ENCODE measurements around the gene ALDH1A1. TPM values are rescaled to one million over a fixed set of nuclear protein-coding genes. Genes with fewer than 3 reads are reported as not detected.

Gene ALDH1A1
- total and polyA plus RNA-seq, 2 experiments from 2014 or later, result not detected

DNA sequence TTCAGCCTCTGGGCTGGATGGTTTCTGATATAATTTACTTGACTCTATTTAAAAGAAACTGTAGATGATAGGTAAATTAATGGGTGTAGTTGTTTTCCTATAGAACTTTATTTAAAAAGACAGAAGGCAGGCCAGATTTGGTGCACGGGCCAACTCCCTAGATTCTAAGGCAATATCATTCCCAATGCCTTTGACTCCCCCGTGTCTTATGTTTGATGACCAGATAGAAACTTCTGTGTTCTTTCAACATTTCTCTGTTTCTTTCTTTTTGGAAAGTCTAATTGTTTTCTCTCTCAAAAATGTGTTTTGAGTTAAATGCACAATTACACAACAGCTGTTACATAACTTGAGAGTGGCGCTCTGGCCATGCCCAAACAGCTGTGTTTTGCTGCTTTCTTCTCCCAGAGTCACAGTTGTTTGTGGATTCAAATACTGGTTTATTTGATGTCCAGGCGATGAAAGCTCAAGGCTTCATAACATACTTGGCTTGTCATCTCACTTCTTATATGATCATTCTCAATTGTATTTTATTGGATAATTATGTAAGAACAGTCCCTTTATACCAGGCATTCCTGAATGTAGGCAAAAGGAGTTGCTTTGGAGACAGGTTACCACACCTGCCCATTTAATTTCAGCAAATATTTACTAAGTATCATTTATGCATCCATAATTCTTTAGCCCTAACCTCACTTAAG is 1.7 kb upstream of the ALDH1A1 start:
- no peaks in the 10 kb centered on the region for H3K36me3 ChIP-seq (ENCODE audit: low read depth)
- H3K4me3 ChIP-seq, result no peak overlapping the region
- WGBS, 2 experiments (ENCODE audit: low coverage in 1 of 2, low lambda C conversion rate in 2 of 2, missing lambda C conversion rate in 2 of 2), result 8 to 9% methylated on average over 4 of the region's 4 CpGs
- in situ Hi-C loops (cut with MboI), result no loop called here
- DNase-seq, result peak; percentile 55
- H3K27ac ChIP-seq, result no peak overlapping the region
- H3K79me2 ChIP-seq (ENCODE audit: insufficient read depth), result no peaks in the 10 kb centered on the region
- H3K4me1 ChIP-seq (ENCODE audit: insufficient read depth), result no peaks in the 10 kb centered on the region
- H2AFZ ChIP-seq, result no peak overlapping the region
- H4K20me1 ChIP-seq (ENCODE audit: insufficient read depth), result no peaks in the 10 kb centered on the region
- no peak overlapping the region for H3K9ac ChIP-seq
- no peaks in the 10 kb centered on the region for H3K9me2 ChIP-seq (ENCODE audit: insufficient read depth)
- H3F3A ChIP-seq (ENCODE audit: insufficient read depth), result no peaks in the 10 kb centered on the region
- H3K9me3 ChIP-seq (ENCODE audit: low read depth), result no peaks in the 10 kb centered on the region
- peaks cover 4% of the 10 kb centered on the region; the same call in 1 of the 2 replicates for H3K27me3 ChIP-seq (replicated peaks; ENCODE audit: insufficient read depth)
- no peak for TF ChIP-seq EZH2 (IDR thresholded peaks at IDR 0.05; ENCODE audit: insufficient read depth, poor library complexity, severe bottlenecking)
- no peak for TF ChIP-seq EZH2phosphoT487 (IDR thresholded peaks at IDR 0.05; ENCODE audit: insufficient read depth, low read depth)
- no peak overlapping the region for H3K4me2 ChIP-seq (ENCODE audit: unreplicated experiment)

DNA sequence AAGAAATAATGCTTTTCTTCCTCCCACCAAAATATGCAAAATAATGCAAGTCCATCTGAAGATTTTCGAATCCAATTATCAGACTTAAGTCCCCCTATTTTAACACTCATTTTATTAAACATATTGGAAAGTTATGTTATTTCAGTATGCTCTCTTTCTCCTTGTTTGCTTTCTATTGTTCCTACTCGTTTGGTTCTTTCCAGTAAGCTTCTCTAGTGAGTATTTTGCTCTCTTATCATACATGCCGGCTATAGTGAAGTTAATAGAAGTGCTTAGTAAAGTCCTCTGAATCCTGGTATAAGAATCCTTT is 517 bp downstream of the ALDH1A1 start:
- H3K4me1 ChIP-seq (ENCODE audit: insufficient read depth), result no peaks in the 10 kb centered on the region
- no peaks in the 10 kb centered on the region for H4K20me1 ChIP-seq (ENCODE audit: insufficient read depth)
- no peaks in the 10 kb centered on the region for H3K79me2 ChIP-seq (ENCODE audit: insufficient read depth)
- no peaks in the 10 kb centered on the region for H3K9me3 ChIP-seq (ENCODE audit: low read depth)
- H2AFZ ChIP-seq, result no peak overlapping the region
- in situ Hi-C loops (cut with MboI), result no loop called here
- TF ChIP-seq EZH2 (IDR thresholded peaks at IDR 0.05; ENCODE audit: insufficient read depth, poor library complexity, severe bottlenecking) (no peak), EZH2phosphoT487 (IDR thresholded peaks at IDR 0.05; ENCODE audit: insufficient read depth, low read depth) (no peak)
- WGBS, 2 experiments (ENCODE audit: low coverage in 1 of 2, low lambda C conversion rate in 2 of 2, missing lambda C conversion rate in 2 of 2), result 42 to 49% methylated on average over 3 of the region's 3 CpGs
- H3K9ac ChIP-seq, result no peak overlapping the region
- no peaks in the 10 kb centered on the region for H3K36me3 ChIP-seq (ENCODE audit: low read depth)
- no peaks in the 10 kb centered on the region for H3K9me2 ChIP-seq (ENCODE audit: insufficient read depth)
- peaks cover 16% of the 10 kb centered on the region; the same call in 1 of the 2 replicates for H3K27me3 ChIP-seq (replicated peaks; ENCODE audit: insufficient read depth)
- no peak overlapping the region for H3K27ac ChIP-seq
- DNase-seq, result no peak
- no peaks in the 10 kb centered on the region for H3F3A ChIP-seq (ENCODE audit: insufficient read depth)
- H3K4me3 ChIP-seq, result no peak overlapping the region
- H3K4me2 ChIP-seq (ENCODE audit: unreplicated experiment), result no peak overlapping the region

DNA sequence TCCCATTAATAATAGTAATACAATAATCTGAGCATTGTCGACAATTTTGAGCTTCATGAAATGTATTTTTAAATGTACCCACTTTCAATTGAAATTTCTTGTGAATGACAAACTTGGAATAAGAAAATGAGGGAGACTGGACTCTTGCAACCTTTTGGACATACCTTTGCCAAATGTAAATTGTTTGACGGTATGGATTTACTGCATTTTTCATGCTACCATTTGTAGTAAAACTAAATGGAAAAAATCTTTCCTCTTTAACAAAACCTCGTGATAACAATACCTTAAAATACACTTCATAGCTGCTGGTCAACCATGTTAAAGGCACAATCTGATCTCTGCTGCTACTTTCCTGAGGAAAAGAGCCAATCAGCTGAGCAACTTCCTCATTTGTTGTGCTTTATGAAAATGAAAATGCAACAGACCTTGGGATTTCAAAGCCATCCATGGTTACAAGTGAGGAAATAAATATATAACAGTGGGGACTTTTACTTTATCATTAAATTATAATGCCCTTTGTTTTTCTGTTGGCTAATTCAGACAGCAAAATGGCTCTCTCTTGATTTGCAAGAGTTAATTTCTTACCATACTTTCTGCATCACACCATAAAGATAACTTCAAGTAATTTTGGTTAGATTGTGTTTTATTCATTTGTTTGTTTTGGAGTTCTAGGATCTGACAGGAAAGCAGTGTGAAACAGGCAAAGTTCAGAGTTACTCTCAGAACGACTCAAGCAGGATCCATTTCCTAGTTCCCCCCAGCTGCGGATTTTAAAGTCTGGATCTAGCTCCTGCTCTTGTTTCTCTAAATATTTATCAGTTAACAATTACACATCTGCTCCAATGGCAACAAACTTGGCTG is 1.1 kb downstream of the ALDH1A1 start:
- WGBS, 2 experiments (ENCODE audit: low coverage in 1 of 2, low lambda C conversion rate in 2 of 2, missing lambda C conversion rate in 2 of 2), result 39 to 44% methylated on average over 5 of the region's 5 CpGs

DNA sequence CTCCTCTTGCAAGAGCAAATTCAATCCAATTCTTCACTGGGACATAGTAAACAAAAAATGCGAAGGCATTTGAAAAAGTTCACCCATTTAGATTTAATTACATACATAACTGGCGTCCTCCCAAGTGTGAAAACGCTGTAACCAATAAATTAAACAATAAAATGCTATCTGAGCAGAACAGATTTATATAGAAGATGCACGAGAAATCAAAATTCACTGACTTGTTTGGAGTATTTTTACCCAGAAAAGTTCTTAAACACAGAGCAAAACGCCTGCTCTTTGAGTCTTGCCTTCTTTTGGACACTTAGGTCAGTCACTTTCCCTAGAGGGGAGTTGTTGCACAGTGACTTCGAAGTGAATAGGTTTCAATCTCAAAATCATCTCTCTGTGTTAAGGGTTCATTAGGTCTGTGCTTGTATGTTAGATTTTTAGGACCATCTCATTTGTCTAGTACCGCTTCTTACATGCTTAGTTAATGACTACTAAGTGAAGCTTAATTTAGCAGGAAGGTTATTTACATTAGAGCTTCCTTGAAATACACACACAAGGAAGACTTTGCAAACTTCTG is 1.9 kb downstream of the ALDH1A1 start:
- no peaks in the 10 kb centered on the region for H3F3A ChIP-seq (ENCODE audit: insufficient read depth)
- TF ChIP-seq EZH2 (IDR thresholded peaks at IDR 0.05; ENCODE audit: insufficient read depth, poor library complexity, severe bottlenecking), result no peak
- TF ChIP-seq EZH2phosphoT487 (IDR thresholded peaks at IDR 0.05; ENCODE audit: insufficient read depth, low read depth), result no peak
- no peaks in the 10 kb centered on the region for H4K20me1 ChIP-seq (ENCODE audit: insufficient read depth)
- no peak overlapping the region for H3K27ac ChIP-seq
- no peaks in the 10 kb centered on the region for H3K4me1 ChIP-seq (ENCODE audit: insufficient read depth)
- H3K4me3 ChIP-seq, result no peak overlapping the region
- no peak overlapping the region for H3K9ac ChIP-seq
- in situ Hi-C loops (cut with MboI), result no loop called here
- no peaks in the 10 kb centered on the region for H3K9me3 ChIP-seq (ENCODE audit: low read depth)
- H3K36me3 ChIP-seq (ENCODE audit: low read depth), result no peaks in the 10 kb centered on the region
- no peak overlapping the region for H2AFZ ChIP-seq
- H3K27me3 ChIP-seq (replicated peaks; ENCODE audit: insufficient read depth), result peaks cover 28% of the 10 kb centered on the region; the same call in 1 of the 2 replicates
- no peak for DNase-seq
- WGBS, 2 experiments (ENCODE audit: low coverage in 1 of 2, low lambda C conversion rate in 2 of 2, missing lambda C conversion rate in 2 of 2), result 62 to 66% methylated on average over 7 of the region's 7 CpGs
- H3K79me2 ChIP-seq (ENCODE audit: insufficient read depth), result no peaks in the 10 kb centered on the region
- H3K4me2 ChIP-seq (ENCODE audit: unreplicated experiment), result no peak overlapping the region
- H3K9me2 ChIP-seq (ENCODE audit: insufficient read depth), result no peaks in the 10 kb centered on the region

More for the DNA sequence above, 1.1 kb downstream of the ALDH1A1 start:
- Histone ChIP-seq H2AFZ (0 out of 2 replicates have a peak overlapping the region, but pooled peaks have one; percentile 4), H3K4me2 (ENCODE audit: unreplicated experiment) (no peak overlapping the region), H3K4me3 (no peak overlapping the region), H4K20me1 (ENCODE audit: insufficient read depth) (no peaks in the 10 kb centered on the region), H3K9me3 (ENCODE audit: low read depth) (no peaks in the 10 kb centered on the region), H3K79me2 (ENCODE audit: insufficient read depth) (no peaks in the 10 kb centered on the region), H3K36me3 (ENCODE audit: low read depth) (no peaks in the 10 kb centered on the region), H3K4me1 (ENCODE audit: insufficient read depth) (no peaks in the 10 kb centered on the region), H3F3A (ENCODE audit: insufficient read depth) (no peaks in the 10 kb centered on the region), H3K27me3 (replicated peaks; ENCODE audit: insufficient read depth) (peaks cover 21% of the 10 kb centered on the region; the same call in 1 of the 2 replicates), H3K9ac (no peak overlapping the region), H3K27ac (no peak overlapping the region), H3K9me2 (ENCODE audit: insufficient read depth) (no peaks in the 10 kb centered on the region)
- DNase-seq, result no peak
- TF ChIP-seq EZH2phosphoT487 (IDR thresholded peaks at IDR 0.05; ENCODE audit: insufficient read depth, low read depth), result no peak
- TF ChIP-seq EZH2 (IDR thresholded peaks at IDR 0.05; ENCODE audit: insufficient read depth, poor library complexity, severe bottlenecking), result no peak
- in situ Hi-C loops (cut with MboI), result no loop called here

All from GM23248 (cell line).